ENCODE results near the gene SPINDOC.
A peak's percentile ranks its signal among the peaks of the same experiment; 100 is the strongest.

SPINDOC gene, protein sequence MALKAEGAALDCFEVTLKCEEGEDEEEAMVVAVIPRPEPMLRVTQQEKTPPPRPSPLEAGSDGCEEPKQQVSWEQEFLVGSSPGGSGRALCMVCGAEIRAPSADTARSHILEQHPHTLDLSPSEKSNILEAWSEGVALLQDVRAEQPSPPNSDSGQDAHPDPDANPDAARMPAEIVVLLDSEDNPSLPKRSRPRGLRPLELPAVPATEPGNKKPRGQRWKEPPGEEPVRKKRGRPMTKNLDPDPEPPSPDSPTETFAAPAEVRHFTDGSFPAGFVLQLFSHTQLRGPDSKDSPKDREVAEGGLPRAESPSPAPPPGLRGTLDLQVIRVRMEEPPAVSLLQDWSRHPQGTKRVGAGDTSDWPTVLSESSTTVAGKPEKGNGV

DNA sequence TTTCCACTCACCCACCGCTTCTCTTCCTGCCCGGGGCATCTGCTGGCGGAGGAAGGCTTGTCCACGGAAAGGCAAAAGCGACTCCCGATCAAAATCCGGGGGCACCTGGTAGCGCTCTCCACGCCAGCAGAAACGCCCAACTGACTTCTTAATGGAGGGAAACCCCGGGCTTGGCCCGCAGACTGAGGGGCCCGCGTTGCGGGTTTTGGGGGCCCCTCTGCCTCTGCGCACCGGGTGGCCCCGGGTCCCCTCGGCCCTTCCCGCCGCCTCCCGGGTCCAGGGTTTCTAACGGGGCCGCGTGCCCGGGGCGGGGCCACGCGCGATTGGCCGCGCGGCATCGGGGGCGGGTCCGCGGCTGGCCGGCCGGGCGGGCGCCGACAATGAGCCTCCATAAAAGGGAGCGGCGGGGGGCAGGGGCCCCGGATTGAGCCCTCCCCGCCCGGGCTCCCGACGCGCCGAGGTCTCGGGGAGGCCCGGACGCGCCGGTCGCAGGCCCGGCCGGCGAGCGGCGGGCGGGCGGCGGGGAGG lies at the start of gene SPINDOC:
Gene SPINDOC, plus strand, starts transcription at position 422 of the 528 bp plus-strand sequence. CDS start 231 bp downstream, outside the sequence.
- peak within 1 kb of the TSS; percentile 97 for H3K4me3 ChIP-seq (ENCODE audit: low read depth, low read length)
- TF ChIP-seq, protein P1, sequence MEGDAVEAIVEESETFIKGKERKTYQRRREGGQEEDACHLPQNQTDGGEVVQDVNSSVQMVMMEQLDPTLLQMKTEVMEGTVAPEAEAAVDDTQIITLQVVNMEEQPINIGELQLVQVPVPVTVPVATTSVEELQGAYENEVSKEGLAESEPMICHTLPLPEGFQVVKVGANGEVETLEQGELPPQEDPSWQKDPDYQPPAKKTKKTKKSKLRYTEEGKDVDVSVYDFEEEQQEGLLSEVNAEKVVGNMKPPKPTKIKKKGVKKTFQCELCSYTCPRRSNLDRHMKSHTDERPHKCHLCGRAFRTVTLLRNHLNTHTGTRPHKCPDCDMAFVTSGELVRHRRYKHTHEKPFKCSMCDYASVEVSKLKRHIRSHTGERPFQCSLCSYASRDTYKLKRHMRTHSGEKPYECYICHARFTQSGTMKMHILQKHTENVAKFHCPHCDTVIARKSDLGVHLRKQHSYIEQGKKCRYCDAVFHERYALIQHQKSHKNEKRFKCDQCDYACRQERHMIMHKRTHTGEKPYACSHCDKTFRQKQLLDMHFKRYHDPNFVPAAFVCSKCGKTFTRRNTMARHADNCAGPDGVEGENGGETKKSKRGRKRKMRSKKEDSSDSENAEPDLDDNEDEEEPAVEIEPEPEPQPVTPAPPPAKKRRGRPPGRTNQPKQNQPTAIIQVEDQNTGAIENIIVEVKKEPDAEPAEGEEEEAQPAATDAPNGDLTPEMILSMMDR (IDR thresholded peaks at IDR 0.05; ENCODE audit: low read depth, low read length, missing control alignments): no peak
- DNase-seq (ENCODE audit: low read depth): no peak

DNA sequence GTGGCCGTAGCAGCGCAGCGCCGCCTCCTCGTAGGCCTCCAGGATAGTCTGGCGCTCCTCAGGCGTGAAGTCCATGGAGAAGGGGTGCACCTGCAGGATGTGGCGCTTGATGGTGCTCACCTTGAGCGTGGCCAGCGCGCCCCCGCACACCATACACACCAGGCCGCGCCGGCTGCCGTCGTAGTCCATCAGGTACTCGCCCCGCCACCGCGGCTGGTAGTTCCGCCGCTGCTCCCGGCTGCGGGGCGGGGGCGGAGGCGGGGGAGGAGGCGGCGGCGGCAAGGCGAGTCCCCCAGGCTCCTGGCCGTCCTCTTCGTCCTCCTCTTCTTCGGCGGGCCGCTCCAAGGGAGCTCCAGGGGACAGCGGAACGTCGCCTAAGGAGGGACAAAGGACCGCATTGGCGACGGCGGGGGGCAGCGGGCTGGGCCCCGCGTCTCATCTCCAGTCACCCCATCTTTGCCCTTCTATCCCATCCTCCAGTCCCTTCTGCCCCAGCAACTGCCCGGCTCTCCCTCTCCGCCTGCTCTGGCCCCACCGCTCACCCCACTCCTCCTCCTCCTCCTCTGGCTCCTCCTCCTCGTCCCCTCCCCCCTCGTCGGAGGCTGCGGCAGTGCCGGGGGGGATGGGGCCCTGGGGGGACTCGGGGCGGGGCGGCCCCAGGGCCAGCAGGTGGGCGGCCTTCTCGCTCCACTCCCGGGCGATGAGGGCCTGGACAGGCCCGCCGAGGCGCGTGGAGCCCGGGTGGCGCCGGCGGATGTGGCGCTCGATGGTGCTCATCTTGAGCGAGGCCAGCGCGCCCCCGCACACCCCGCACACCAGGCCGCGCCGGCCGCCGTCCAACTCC lies 49.5 kb upstream of the SPINDOC start:
- no peak overlapping the region for H3K4me3 ChIP-seq (ENCODE audit: low read depth, low read length)
- TF ChIP-seq, protein P1 (IDR thresholded peaks at IDR 0.05; ENCODE audit: low read depth, low read length, missing control alignments): no peak
- no peak for DNase-seq (ENCODE audit: low read depth)

DNA sequence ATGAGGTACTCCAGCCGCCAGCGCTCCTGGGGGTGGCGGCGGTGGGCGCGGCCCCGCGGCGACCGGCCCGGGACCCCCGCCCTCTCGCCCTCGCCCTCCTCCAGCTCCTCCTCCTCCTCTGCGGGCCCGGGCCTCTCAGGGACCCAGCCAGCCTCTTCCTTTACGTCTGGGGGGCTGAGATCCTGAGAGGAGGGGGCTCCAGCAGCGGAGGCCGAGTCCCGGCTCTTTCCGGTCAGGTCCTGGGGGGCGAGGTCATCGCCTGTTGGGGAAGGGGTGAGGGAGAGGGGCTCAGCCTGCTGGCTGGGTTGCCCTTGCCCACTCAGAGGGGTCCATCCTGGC lies 48.9 kb upstream of the SPINDOC start:
- H3K4me3 ChIP-seq (ENCODE audit: low read depth, low read length): no peak overlapping the region
- no peak for DNase-seq (ENCODE audit: low read depth)
- TF ChIP-seq, protein P1 (IDR thresholded peaks at IDR 0.05; ENCODE audit: low read depth, low read length, missing control alignments): no peak

DNA sequence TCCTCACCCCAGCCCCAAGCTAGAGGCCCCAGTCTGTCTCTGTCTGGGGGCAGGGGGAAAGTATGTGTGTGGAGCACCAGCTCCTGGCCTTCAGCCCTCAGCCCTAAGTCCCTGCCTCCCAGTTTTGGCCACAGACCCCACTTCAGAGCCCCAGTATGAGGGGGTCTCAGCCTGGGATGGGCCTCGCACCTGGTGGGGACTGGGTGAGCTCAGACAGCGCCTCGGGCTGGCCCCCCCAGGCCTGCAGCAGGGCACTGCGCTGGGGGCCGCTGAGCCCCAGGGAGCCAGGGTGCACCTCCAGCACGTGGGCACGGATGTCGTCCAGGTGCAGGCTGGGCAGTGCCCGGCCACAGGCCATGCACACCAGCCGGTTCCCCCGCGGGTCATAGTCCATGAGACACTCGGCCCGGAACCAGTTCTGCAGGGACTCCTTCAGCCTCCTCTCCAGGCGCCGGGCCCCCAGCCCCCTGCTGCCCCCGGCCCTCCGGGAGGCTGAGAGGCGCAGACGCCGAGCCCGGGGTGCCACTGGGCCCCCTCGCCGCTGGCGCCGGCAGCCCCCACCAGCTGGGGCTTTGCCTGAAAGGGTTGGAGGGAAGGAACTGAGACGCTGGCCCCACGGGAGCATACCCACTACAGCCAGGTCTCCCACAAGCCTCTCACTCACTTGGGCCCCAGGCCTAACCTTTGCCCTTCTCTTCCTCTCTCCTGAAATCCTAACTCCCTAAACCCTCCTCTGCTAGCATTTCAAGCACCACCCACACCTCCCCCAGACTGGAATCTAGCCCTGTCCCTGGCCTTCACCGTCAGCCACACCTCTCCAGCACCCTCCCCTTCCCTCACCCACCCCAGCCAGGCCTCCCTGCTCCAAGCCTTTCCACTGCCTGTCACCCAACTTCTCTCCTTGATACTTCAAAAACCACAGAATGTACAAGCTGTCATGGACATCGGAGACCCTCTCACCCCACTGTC lies 48.3 kb upstream of the SPINDOC start:
- no peak overlapping the region for H3K4me3 ChIP-seq (ENCODE audit: low read depth, low read length)
- DNase-seq (ENCODE audit: low read depth): no peak
- TF ChIP-seq, protein P1 (IDR thresholded peaks at IDR 0.05; ENCODE audit: low read depth, low read length, missing control alignments): no peak

DNA sequence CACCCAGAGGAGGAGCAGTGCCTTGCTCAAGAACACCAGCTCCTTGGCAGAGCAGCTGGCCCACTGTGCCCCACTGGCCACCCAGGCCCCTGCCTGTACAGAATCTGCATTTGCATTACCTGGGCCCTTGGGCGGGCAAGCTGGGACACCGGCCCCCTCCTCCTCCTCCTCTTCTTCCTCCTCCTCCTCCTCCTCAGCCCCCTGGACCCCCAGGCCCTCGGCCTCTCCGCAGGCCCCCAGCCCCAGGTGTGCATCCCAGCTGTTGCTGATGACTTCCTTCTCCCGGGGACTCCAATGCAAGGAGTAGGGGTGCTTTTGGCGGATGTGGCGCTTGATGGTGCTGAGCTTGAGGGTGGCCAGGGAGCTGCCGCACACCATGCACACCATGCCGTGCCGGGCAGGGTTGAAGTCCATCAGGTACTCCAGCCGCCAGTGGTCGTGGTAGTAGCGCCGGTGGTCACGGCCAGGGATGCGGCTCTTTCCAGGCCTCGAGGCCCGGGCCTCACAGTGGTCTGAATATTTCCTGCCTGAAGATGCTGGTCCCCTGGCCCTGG lies 47.5 kb upstream of the SPINDOC start:
- TF ChIP-seq, protein P1 (IDR thresholded peaks at IDR 0.05; ENCODE audit: low read depth, low read length, missing control alignments): no peak
- H3K4me3 ChIP-seq (ENCODE audit: low read depth, low read length): no peak overlapping the region
- no peak for DNase-seq (ENCODE audit: low read depth)

Data from GM12864 (cell line).